CMK (cell line): ENCODE data around the gene SGF29.
"Not testable (repeated sequence)": the region's sequence is repeated elsewhere in the genome, so short reads cannot be mapped to it uniquely, and the experiment has no call there.

Experiments used
- DNase-seq: peaks from one replicate; pipeline ENCODE4 v3.0.0-alpha.2; 2010; ENCODE audit warnings: low read depth

Gene SGF29

DNA sequence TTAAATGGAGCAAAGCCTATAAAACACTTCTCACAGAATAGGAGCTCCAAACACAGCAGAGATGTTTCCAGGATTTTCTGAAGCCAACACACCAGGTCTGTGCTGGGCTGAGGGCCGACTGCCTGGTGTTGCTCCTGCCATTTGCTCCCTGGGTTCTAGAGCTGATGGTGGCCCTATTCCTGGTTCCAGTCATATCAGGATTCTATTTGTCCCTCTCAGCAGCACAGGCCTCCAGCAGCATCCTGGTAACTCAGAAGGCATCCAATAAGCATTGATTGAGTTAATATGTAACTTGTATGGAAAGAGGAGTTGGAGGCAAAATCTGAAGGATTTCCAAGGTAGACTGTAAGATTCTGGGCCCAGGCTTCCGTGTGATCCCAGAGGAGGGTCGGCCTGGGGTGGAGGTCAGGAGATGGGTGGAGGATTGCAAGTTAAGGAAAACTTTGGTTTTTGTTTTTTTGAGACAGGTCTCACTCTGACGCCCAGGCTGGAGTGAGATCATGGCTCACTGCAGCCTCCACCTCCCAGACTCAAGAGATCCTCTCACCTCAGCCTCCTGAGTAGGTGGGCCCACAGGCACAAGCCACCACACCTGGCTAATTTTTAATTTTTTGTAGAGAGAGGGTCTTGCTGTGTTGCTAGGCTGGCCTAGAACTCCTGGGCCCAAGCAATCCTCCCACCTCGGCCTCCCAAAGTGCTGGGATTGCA, 20.6 kb upstream of the SGF29 start:
- DNase-seq: no peak

DNA sequence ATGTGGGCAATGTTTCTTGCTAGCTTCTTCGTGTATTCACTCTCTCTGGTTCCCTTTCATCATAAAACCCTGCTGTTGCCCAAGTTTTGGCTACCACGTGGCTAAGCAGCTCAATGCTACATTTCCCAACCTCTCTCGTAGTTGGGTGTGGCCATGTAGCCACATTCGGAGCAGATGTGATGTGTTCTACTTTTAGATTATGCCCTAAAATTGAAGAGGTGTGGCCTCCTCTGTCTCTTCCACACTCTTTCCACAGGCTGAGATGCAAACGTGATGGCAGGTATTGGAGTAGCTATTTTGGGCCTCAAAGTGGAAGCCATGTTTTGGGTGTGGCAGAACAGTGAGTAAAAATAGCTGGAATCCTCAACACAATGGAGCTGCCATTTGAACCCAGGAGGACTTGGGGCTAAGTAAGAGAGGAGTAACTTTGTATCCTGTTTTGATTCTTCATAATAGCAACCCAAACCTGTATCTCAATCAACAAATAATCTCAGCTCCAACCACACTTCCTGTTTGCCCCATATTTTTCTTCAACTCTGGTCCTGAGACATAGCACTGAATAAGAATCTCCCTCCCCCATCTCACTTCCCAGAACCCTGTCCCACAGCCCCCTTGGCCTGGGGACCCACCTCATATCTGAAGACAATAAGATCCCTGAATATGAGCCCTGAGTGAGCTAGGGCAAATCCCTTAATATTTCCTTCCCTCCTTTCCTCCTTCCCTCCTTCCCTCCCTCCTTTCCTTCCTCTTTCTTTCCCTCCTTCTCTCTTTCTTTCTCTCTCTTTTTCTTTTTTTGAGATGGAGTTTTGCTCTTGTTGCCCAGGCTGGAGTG, 19.0 kb upstream of the SGF29 start:
- DNase-seq: no peak

DNA sequence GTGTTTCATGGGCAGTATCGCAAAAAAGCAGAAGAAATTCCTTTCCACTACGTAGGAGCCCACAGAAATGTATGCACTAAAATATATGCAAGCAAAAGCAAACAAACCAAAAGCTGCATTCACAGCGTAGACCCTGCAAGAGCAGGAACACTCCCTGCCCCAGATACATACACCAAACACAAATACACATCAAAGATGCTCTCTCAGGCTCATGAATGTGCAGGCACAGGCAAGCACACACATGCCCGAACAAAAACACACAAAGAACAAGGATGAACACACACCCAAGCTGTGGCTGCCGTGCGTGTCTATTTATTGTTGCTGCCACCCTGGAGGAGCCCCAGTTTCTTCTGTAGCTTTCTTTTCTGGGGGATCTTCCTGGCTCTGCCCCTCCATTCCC, 16.6 kb upstream of the SGF29 start:
- no peak for DNase-seq

- no peak for DNase-seq
These were observed 15.6 kb upstream of the SGF29 start for GRCh38 chr16:28537964-28538732.

GRCh38 chr16:28538733-28539596, 14.8 kb upstream of the SGF29 start, which contains the start of gene NUPR1:
NUPR1 (minus strand) TSS chr16:28538974; CDS start chr16:28538907, 67 bp downstream.
- DNase-seq: no peak

GRCh38 chr16:28540346-28540745, 13.4 kb upstream of the SGF29 start:
- DNase-seq: no peak

DNA sequence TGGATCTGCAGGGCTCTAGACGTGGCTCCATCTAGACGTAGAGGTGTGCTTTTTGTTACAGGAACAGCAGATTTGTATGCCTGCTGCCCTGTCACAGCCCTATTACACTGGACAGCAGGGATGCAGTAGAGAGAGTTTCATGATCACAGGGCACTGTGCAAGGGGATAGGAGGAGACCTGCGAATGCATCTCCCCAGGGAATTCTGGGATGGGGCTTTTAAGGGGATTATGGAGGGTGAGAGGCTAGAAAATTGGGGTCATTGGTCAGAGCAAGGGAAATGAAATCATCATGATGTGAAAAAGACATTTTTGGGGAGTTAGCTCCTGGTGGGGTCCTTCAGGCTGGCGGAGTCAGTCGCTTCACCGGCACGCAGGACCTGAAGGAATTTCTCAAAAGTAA, 11.1 kb upstream of the SGF29 start:
- DNase-seq: no peak

GRCh38 chr16:28543072-28543471, 10.6 kb upstream of the SGF29 start:
- no peak for DNase-seq

- no peak for DNase-seq
These were observed 8.7 kb upstream of the SGF29 start for GRCh38 chr16:28544998-28545397.

DNA sequence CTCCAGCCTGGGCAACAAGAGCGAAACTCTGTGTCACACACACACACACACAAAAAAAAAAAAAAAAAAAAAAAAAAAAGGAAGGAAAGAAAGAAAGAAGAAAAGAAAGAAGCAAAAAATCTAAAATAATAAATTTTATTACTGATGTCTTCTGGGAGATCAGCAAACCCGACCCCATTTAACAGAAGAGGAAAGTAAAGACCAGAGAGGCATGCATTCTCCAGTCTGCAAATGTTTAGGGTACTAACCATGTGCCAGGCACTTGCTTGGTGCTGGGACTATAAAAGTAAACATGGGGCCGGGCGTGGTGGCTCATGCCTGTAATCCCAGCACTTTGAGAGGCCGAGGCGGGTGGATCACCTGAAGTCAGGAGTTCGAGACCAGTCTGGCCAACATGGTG, 7.8 kb upstream of the SGF29 start:
- not testable (repeated sequence) for DNase-seq

DNA sequence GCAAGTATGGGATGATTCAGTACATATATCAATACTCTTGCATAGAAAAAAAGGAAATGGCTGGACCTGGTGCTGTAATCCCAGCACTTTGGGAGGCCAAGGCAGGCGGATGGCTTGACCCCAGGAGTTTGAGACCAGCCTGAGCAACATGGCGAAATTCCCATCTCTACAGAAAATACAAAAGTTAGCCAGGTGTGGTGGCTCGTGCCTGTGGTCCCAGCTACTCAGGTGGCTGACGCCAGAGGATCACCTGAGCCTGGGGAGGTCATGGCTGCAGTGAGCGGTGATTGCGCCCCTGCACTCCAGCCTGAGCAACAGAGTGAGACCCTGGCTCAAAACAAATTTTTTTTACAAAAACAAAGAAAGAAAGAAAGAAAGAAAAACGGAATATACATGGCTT, 7.1 kb upstream of the SGF29 start:
- no peak for DNase-seq

DNA sequence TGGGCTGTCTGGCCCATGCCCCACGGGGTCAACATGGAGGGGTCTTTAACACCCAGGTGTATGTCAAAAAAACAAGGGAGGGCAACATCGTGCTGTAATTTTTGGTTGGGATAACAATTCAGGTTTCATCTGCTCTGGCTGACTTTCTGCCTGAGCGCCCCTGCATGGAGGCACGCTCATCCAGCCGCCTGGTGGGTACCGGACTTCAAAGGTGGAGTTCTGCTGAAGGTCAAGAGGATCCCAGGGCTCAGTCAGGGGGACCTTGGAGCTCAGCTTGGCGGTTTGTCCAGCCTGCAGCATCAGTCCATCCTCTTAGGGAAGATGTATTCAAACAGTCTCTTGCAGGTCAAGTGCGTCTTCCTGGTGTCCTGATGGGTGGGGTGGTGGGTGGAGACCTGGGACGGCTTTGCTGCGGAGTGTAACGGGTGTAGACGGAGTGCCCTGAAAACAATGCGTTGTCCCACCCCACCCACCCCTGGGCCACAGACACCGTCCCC, 5.4 kb upstream of the SGF29 start:
- no peak for DNase-seq

- no peak for DNase-seq
These were observed 4.3 kb upstream of the SGF29 start for GRCh38 chr16:28549301-28549899.

DNA sequence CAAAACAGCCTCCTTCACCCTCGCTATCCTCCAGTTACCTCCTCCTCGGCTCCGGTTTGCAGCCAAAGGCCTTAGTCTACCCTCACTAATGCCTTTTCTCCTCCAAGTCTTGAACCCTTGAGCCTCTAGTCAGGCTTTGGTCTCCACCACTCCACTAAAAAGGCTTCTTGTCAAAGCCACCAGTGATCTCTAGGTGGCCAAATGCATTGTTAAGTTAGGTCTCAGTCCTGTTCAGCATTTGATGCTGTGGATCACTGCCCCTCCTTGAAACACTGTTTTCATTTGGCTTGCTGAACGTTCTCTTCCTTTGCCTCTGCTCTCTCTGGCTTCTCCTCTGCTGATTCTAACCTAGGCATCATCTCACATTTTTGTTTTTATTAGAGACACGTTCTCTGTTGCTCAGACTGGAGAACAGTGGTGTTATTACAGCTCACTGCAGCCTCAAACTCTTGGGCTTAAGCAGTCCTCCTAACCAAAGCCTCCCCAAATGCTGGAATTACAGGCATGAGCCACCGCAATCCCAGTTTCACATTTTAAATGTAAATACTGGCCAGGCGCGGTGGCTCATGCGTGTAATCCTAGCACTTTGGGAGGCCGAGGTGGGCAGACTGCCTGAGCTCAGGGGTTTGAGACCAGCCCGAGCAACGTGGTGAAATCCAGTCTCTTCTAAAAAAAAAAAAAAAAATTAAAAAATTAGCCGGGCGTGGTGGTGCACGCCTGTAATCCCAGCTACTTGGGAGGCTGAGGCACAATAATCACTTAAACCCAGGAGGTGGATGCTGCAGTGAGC, 1.1 kb downstream of the SGF29 start:
- DNase-seq: no peak

GRCh38 chr16:28555561-28555960, 1.8 kb downstream of the SGF29 start:
- no peak for DNase-seq

DNA sequence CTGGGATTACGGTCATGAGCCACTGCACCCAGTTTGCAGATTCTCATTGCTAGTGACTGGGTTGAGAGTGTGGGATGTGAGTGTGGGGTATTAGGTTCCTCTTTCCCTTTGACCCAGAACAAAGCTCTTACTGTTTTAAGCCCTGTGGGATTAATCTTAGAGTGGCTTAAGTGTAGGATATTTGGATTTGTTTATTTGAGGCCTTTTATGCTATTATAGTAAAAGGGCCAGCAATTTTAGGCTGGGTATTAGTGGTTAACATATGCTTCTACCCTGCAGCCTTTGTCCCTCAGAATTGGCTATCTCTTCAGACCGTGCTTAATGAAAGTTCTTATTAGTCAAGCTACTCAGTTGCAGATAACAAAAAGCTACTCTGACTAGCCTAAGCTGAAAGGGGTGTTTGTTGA, 3.2 kb downstream of the SGF29 start:
- no peak for DNase-seq

GRCh38 chr16:28558456-28558855, 4.7 kb downstream of the SGF29 start:
- DNase-seq: no peak

- DNase-seq: no peak
These were observed 8.0 kb downstream of the SGF29 start for GRCh38 chr16:28561557-28562187.

DNA sequence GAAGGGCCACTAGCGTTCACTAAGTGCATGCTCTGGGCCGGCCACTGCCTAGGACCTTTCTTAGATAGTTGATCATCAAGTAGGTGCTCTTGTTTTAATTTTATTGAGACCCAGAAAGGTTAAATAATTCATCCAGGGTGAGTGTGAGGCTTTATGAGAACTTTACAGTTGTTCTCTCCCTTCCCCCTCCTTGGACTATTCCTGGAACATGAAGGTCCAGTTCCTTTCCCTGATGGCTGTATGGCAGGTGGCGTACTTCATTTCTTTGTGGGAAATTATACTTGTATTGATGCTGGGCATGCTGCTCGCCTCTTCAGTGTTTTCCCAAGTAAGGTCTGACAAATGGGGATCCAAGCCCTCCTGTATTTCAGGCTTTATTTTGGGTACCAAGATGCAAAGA, 8.5 kb downstream of the SGF29 start:
- DNase-seq: no peak

DNA sequence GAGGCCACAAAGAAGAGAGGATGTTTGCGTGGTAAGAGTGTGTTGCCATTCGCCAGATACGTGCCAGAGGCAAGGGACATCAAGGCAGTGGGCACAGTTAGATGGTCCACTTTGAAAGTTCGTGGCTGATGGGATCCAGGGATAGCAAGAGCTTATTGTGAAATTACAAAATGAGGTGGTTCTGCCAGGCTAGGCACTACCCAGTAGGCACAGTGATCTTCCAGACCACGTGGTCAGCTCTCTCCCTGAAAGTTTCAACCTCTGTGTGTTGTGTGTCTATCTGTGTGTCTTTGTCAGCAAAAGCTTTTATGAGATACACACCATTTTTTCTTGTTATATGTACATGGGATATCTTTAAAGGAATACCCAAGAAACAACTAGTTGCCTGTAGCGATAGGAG, 9.5 kb downstream of the SGF29 start:
- no peak for DNase-seq
